ENCODE results near the gene ENTPD7. TPM values are rescaled to one million over a fixed set of nuclear protein-coding genes. Genes with fewer than 3 reads are reported as not detected.

Gene ENTPD7
- total and polyA plus RNA-seq, 9 of the 15 experiments (the other 6 are each of a cell fraction or from before 2014, with no cell fraction given) = 1.4 to 13.9 (median 8.5) TPM

DNA sequence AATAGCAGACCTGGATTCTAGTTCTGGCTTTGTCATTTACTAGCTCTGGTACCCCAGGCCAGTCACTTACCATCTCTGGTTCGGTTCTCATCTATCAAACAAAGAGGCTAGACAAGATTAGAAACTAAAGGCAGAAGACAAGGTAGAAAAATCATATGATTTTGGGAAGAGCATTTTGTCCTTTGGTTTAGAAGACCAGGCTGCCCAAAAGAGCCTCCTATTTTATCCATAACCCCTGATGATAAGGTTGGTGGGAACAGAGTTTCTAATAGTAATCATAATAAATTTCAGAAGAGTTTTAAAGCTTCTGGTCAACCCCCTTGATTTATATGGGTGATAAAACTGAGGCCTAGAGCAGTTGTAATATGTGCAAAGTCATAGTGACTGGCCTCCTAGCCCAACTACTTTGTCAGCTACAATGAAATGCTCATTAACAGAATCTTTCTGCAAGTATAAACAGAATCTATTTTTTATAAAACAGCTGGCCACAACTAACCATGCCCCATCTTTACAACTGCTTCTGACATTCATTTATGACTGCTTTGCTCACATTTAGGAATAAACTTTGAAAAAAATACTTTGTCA lies 49.2 kb downstream of the ENTPD7 start (continued):
- TF ChIP-seq, protein P1, sequence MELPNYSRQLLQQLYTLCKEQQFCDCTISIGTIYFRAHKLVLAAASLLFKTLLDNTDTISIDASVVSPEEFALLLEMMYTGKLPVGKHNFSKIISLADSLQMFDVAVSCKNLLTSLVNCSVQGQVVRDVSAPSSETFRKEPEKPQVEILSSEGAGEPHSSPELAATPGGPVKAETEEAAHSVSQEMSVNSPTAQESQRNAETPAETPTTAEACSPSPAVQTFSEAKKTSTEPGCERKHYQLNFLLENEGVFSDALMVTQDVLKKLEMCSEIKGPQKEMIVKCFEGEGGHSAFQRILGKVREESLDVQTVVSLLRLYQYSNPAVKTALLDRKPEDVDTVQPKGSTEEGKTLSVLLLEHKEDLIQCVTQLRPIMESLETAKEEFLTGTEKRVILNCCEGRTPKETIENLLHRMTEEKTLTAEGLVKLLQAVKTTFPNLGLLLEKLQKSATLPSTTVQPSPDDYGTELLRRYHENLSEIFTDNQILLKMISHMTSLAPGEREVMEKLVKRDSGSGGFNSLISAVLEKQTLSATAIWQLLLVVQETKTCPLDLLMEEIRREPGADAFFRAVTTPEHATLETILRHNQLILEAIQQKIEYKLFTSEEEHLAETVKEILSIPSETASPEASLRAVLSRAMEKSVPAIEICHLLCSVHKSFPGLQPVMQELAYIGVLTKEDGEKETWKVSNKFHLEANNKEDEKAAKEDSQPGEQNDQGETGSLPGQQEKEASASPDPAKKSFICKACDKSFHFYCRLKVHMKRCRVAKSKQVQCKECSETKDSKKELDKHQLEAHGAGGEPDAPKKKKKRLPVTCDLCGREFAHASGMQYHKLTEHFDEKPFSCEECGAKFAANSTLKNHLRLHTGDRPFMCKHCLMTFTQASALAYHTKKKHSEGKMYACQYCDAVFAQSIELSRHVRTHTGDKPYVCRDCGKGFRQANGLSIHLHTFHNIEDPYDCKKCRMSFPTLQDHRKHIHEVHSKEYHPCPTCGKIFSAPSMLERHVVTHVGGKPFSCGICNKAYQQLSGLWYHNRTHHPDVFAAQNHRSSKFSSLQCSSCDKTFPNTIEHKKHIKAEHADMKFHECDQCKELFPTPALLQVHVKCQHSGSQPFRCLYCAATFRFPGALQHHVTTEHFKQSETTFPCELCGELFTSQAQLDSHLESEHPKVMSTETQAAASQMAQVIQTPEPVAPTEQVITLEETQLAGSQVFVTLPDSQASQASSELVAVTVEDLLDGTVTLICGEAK (IDR thresholded peaks at IDR 0.05) = no peak
- TF ChIP-seq, protein P1 (CRISPR knock-in tag; IDR thresholded peaks at IDR 0.05) = no peak
- no peak for TF ChIP-seq FOXP1 (CRISPR knock-in tag; IDR thresholded peaks at IDR 0.05)
- TF ChIP-seq OTX1 (CRISPR knock-in tag; IDR thresholded peaks at IDR 0.05) = no peak
- TF ChIP-seq TGIF2 (CRISPR knock-in tag; IDR thresholded peaks at IDR 0.05) = no peak
- TF ChIP-seq, protein P2, sequence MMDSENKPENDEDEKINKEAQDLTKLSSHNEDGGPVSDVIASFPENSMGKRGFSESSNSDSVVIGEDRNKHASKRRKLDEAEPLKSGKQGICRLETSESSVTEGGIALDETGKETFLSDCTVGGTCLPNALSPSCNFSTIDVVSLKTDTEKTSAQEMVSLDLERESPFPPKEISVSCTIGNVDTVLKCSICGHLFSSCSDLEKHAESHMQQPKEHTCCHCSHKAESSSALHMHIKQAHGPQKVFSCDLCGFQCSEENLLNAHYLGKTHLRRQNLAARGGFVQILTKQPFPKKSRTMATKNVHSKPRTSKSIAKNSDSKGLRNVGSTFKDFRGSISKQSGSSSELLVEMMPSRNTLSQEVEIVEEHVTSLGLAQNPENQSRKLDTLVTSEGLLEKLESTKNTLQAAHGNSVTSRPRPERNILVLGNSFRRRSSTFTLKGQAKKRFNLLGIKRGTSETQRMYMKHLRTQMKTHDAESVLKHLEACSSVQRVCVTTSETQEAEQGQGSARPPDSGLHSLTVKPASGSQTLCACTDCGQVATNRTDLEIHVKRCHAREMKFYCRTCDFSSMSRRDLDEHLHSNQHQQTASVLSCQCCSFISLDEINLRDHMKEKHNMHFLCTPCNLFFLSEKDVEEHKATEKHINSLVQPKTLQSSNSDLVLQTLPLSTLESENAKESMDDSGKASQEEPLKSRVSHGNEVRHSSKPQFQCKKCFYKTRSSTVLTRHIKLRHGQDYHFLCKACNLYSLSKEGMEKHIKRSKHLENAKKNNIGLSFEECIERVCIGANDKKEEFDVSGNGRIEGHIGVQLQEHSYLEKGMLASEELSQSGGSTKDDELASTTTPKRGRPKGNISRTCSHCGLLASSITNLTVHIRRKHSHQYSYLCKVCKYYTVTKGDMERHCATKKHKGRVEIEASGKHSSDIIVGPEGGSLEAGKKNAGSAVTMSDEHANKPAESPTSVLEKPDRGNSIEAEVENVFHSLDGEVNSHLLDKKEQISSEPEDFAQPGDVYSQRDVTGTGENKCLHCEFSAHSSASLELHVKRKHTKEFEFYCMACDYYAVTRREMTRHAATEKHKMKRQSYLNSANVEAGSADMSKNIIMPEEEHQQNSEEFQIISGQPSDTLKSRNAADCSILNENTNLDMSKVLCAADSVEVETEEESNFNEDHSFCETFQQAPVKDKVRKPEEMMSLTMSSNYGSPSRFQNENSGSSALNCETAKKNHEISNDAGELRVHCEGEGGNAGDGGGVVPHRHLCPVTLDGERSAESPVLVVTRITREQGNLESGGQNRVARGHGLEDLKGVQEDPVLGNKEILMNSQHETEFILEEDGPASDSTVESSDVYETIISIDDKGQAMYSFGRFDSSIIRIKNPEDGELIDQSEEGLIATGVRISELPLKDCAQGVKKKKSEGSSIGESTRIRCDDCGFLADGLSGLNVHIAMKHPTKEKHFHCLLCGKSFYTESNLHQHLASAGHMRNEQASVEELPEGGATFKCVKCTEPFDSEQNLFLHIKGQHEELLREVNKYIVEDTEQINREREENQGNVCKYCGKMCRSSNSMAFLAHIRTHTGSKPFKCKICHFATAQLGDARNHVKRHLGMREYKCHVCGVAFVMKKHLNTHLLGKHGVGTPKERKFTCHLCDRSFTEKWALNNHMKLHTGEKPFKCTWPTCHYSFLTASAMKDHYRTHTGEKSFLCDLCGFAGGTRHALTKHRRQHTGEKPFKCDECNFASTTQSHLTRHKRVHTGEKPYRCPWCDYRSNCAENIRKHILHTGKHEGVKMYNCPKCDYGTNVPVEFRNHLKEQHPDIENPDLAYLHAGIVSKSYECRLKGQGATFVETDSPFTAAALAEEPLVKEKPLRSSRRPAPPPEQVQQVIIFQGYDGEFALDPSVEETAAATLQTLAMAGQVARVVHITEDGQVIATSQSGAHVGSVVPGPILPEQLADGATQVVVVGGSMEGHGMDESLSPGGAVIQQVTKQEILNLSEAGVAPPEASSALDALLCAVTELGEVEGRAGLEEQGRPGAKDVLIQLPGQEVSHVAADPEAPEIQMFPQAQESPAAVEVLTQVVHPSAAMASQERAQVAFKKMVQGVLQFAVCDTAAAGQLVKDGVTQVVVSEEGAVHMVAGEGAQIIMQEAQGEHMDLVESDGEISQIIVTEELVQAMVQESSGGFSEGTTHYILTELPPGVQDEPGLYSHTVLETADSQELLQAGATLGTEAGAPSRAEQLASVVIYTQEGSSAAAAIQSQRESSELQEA (IDR thresholded peaks at IDR 0.05; ENCODE audit: low read depth) = no peak
- TF ChIP-seq ZNF184 (CRISPR knock-in tag; IDR thresholded peaks at IDR 0.05) = no peak
- TF ChIP-seq ARID1B (IDR thresholded peaks at IDR 0.05) = 0 out of 2 replicates have a peak, but pooled peaks have one; percentile 29
- no peak for TF ChIP-seq ELF4 (CRISPR knock-in tag; IDR thresholded peaks at IDR 0.05)
- TF ChIP-seq POLR2AphosphoS5 (IDR thresholded peaks at IDR 0.05; ENCODE audit: control insufficient read depth, insufficient read depth, low read depth, low read length) = no peak
- no peak for TF ChIP-seq CBFB (CRISPR knock-in tag; IDR thresholded peaks at IDR 0.05)
- TF ChIP-seq DPF2 (IDR thresholded peaks at IDR 0.05) = peak; percentile 63
